MV-4-11 (cell line): ENCODE results near the gene BMPR1B.

ENCODE experiments used
- DNase-seq: peaks from one replicate; lab custom pipeline; 2025; lab: John Stamatoyannopoulos, UW

Gene BMPR1B

DNA sequence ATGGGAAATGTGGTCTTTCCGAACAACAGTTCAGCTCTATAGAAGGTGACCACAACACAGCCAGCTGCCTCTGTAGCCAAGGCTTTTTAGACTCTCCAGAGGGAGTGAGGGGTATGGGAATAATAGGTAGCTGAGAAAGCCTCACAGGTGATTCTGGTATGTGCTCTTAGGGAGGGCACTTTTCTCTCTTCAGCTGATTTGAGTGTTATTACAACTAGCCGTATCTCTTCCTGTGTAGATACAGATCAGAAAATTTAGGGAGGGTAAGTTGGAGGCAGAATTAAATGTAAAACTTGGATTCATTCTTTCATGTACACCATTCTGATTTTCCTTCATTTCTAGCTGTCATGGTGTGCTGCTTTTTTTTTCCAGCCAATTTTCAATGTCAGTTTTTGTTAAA is 154.9 kb downstream of the BMPR1B start:
- no peak for DNase-seq

DNA sequence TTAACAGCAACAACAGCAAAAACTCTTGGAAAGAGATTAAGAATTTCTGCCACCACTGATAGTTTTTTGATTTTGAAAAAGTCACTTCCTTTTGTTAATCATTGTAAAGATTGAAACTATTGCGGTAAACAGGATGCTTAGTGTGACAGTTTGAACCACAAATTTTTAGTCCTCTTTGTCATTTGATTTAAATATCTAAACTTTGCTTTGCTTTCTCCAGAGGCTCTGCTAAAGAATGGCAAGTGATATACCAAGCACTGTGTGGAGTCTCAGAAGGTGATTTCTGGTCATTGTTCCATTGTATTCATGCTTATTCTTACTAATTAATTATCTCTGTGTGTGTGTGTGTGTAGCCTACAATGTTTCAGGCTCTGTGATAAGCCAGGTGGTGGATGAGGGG is 155.6 kb downstream of the BMPR1B start:
- DNase-seq, result no peak

DNA sequence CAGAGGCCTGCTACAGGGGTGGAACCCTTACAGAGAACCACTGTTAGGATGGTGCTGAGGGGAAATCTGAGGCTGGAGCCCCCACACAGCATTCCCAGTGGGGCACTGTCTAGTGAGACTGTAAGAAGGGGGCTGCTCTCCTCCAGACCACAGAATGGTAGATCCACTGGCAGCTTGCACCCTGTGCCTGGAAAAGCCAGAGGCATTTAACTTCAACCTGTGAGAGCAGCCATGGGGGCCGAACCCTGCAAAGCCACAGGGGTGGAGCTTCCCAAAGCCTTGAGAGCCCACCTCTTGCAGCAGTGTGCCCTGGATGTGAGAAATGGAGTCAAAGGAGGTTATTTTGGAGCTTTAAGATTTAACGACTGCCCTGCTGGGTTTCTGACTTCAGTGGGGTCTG is 159.4 kb downstream of the BMPR1B start:
- DNase-seq, result no peak

DNA sequence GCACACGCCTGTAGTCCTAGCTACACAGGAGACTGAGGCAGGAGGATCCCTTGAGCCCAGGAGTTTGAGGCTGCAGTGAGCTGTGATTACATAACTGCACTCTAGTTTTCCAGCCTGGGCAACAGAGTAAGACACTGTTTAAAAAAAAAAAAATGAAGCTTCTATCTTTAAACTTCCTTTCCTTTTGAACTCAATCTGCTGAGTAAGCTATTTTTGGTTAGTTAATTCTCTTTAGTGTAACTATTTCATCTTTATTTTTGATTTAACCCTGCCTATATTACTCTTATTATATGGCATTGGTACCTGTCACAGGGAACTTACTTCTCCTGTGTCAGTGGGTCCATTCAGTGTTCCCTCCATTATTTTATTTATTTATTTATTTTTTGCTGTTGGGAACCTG is 160.8 kb downstream of the BMPR1B start:
- no peak for DNase-seq

DNA sequence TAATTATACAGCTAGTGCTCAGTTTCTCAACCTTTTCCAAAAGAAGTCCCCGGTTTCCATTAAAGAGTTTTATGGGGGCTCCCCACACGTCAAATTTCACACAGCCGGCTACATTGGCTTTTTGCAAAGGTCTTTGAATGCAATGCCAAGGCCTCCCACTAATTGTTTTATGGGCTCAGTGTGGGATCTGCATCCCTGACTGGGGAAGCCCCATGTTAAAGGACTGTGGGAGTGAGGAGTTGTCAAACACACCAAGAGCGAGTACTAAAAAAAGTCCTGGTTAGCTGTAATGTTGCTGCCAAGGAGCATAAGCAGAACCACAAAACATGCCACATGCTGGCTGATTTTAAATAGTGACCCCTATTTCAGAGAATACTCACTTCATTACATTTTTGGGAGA is 162.6 kb downstream of the BMPR1B start:
- no peak for DNase-seq

DNA sequence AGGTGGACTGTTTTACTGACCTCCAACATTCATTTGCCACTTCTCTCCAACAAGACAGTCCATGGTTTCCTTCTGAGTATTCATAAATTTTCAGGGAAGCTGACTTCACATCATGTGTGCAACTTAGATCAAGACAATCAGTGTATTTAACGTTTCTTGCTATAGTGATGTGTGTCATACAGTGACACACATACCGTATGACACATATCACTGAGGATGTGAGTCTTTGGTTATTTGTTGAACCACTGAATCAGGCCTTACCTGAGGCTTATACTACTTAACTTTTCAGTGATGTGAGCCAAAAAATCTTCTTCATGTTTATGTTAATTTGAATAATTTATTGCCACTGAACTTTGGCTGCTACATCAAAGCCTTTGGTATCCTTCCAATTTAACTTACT is 166.8 kb downstream of the BMPR1B start:
- DNase-seq, result no peak

DNA sequence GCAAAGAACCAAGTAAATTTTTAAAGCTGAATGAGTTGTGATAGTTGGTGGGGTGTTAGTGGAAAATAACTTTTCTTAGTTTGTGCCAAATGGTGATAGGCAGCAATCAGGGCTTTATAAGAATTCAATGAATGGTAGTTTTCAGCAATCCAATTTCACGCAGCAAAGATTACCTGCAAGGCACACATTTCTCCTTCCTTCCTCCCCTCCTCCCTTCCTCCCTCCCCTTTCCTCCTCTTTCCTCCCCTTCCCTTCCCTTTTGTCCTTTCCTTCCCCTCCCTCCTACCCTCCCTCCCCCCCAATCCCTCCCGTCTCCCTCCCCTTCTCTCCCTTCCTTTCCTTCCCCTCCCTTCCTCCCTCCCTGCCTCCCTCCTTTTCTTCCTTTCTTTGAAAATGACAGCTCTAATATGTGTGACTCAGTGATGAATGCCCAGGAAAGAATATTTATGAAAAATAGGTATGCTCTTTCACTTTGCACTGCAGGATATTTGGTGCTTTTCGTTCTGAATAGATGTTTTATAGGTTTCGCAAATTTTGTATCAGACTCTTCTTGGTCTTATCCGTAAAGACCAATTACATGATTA is 168.1 kb downstream of the BMPR1B start:
- DNase-seq, result no peak

DNA sequence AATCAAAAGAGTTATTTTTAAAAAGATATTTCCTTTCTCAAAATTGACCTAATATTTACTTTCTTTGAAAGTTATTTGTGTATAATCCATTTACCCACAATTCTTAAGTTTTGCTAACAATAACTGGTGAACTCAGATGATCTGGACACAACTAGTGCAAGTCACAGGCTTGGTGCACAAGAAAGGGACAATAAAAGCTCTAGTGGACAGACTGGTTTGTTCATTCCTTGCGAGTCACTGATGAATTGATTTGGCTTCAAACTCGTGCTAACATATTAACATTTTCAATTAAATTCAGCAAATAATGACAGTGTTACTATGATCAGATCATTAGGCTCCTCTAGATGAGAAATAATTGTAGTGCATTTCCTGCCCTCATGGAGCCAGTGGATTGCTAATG is 169.2 kb downstream of the BMPR1B start:
- DNase-seq, result no peak

DNA sequence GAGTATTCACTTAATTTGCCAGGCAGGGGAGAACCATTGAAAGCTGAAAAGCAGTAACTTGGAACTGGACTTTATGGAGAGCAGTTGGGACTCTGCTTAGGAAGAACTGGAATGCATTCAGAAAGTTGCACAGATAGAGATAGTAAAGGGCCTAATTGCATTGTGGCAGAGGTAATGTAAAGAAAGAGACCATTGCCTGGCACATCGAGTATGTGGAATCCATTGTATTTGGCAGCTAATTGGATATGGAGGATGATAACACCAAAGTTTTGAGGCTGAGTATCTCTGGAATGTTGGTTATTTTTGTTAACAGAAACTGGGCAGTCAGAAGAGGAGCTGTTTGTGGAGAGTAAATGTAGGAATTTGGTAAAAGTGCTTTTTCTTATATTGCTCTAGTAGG is 169.9 kb downstream of the BMPR1B start:
- no peak for DNase-seq

DNA sequence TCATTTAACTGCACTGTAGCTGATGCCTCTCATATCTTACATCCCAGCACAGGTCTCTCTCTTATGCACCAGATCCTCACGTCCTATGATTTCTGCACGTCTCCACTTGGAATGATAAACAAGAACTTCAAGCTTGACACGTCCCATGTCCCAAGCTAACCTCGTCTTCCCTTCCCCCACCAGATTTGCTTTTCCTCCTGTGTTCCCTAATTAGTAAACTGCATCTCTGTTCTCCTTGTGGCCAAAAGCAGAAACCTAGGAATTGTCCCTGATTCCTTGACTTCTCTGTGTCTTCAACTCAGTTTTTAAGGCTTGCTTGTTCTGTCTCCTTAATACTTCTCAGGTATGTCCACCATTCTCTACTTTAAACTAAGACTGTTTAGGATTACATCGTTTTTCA is 171.9 kb downstream of the BMPR1B start:
- DNase-seq, result no peak

DNA sequence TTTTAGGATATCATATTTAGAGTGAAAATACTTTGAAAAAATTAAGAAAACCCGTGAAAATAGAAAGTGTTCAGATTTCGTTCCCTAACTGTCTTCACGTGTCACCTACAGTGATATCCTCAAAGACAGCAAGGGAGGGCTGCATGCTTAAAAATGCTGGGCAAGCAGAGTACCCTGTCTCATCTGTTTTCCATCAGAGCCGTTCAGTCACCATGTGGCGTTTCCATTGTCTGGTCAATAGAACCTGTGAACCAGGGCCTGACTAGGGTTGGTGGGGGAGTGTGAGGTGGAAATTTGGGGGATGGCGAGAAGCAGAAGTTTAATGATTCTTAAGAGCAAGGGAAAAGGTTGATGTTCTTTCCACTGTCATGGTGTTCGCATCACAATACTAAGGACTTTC is 173.9 kb downstream of the BMPR1B start:
- no peak for DNase-seq

DNA sequence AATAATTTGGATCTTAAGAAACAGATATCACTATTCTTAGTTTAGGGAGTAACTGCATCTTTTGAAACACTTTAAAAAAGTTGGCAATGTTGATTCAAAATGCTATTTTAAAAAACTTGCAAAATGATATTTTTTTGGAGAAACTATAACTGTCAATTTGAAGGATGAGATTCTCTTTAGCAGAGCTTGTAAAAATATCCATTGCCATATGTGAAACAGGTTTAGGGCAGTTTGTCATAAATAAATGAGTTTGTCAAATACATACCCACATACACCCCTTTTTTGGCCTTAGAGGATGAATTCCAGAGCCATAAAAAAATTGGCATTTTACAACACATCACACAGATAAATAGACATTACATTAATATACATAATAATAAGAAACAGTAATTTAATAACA is 174.6 kb downstream of the BMPR1B start:
- DNase-seq, result no peak

DNA sequence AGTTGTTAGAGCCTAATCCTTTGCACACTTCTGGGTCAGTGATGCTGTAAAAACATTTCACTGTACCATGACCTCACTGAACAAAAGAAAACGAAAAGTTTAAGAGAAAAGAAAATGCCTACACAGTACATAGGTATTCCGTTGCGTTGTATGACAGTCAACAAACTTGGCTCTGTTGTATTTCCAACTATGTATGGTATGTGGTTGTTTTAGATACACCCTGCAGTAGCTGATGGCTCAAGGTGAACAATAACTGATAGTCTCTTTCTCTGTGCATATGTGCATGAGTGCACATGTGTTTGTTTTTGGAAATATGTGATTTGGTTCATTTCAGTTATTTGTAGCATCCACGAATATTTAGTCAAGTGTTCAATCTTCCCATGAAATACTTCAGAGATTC is 176.0 kb downstream of the BMPR1B start:
- DNase-seq, result no peak

DNA sequence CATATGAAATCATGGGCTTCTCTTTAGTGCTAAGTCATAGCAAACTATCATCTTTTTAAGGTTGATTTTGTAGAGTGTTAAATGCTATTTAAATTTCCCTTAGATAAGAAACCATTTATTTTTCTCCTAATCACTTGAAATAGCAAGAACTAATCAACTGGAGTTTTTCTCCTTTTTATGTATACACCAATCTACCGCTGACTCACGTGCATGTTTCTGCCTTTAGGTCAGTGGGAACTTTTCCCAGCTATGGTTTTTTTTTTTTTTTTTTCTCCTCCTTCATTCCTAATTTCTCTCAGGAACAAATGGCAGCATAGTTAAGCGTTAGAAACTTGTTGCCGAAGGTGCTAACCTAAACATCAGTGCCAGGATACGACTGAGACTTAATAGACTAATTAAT is 176.4 kb downstream of the BMPR1B start:
- DNase-seq, result no peak

DNA sequence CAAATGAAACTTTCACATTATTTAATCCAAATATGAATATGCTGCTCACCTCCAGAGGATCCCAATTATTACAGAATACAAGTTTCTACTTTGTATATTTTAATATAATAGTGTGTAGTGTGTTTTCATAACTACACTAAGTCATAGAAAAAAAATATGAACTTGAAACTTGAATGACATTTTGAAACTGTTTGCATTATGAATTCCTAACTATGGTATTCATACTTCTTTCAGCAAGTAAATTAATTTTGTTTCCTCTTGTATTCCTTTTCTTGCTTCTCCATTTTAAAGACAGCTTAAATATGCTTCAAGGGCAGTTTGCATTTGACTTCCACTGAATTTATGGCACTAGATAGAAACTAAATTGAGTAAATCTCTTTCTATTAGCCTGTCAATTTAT is 177.1 kb downstream of the BMPR1B start:
- DNase-seq, result no peak

DNA sequence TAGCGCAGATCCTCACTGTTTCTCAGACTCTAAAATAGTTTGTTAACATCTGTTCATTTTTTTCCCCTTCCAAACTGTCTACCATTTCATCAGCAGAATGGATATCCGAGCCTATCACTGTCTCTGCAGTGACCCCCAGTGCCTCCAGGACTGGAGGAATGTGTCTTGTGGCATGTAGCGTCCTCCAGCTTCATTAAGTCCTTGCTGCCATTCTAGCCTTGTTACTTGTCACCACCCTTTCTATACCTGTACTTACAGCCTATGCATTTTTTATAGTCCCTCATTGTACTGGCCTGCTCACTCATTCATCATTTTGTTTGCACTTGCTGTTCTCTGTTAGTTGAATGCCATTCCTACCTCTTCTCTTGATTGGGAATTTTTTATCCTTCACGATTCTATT is 179.1 kb downstream of the BMPR1B start:
- DNase-seq, result no peak

DNA sequence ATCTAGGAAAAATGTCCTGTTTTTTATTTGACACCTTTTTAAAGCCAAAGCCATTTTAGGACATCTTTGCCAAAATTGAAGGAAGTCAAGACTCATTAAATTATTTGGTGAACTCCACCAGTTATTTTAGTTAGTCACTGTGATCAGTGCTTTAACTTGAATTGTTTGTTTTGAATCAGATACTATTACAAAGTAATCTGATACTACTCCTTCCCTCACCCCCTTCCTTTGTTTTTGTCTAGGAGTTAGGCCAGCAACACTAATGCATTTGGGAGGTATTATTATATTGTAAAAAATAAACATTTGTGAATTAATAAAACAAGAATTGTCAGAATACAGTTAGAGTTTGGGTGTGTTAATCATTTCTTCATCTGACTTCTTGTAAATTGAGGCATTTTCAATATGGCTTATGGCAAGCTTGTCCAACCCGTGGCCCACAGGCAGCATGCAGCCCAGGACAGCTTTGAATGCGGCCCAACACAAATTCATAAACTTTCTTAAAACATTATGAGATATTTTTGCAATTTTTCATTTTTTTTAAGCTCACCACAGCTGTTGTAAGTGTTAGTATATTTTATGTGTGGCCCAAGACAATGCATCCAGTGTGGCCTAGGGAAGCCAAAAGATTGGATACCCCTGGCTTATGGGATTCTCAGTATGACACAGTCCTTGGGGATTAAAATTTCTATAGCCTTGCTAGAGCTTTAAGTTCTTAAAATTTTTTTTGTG is 182.2 kb downstream of the BMPR1B start:
- no peak for DNase-seq

DNA sequence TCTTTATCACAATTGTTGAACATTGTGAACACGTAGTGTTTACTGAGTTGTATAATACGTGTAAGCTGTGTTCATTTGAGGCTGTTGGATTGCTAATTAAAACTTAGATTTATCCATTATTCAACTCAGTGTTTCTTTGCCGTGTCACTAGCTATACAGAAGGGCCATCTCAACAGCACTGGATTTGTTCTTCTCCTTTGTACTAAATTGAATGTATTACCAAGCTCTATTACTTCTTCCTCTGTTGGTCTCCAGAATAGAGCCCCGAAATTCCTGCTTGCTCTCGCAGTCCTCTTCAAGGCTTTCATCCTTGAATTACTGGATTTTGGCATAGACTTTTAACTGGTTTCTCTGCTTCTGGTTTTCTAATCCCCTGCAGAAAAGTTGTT is 182.8 kb downstream of the BMPR1B start:
- no peak for DNase-seq

DNA sequence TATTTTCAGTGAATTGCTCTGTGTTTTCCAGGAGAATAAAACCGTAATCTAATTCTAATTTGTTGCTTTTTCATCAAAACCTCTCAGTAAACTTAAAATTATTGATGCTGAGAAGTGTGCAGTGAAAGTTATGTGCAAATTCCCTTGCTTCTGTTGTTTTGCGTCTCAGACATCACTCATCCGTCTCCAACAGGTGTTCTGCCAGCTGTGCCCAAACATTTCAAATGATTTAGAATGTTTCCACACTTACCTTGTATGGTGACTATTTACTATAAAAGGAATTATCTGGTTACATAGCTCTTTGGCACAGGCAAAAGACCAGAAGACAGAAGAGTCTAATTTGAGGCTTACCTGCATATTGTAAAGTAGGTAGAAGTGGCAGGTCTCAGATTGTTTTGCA is 184.0 kb downstream of the BMPR1B start:
- DNase-seq, result no peak

DNA sequence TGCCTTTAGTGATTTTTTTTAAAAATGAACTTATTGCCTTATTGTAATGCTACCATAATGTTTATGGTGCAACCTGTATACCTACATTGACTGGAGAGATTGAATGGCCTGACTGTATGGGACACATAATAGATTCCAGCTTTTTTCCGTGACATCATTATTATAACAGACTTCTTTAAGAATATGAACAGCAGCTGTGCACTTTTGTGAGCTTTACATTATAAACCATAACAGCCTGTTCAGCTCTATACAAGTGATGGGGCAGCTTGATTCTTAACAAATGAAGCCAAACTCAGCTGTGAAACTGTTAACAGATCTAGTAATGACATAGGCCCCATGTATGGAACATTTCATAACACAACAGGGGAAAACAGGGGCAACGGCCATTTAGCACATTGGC is 187.0 kb downstream of the BMPR1B start:
- no peak for DNase-seq

DNA sequence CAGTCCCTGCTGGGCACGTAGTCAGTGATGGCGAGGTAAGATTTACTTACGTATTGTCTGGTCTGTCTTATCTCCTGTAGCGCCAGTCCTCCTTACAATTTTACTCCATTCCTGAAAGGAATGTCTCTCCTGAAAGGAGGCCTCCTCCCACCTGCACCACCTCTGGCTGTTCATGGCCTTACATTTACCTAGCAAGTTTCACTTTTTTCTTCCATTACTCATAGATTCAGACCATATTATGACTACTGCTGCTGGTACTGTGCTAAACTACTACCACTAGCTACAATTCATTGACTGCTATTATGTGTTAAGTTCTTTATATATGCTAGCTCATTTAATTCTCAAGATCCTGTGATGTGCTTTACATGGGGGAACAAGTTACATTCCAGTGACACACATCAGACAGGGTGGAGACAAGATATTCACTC is 189.9 kb downstream of the BMPR1B start:
- DNase-seq, result no peak

DNA sequence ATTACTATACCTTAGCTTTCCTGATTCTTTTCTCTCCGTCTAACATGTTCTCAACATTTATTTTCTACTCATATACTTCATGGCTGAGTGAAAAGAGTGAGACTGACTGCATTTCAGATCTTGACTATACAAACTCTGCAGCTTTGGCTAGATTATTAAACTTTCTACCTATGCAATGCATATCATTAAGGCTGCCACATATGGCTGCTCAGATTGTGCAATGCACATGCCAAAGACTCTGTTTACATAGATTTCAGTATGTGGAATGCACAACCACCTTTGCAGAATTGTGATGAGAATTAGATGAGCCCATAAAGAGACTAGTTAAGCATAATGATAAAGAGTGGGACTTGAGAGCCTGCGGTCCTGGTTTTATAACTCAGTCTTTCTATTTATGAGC is 196.5 kb downstream of the BMPR1B start:
- DNase-seq, result no peak

DNA sequence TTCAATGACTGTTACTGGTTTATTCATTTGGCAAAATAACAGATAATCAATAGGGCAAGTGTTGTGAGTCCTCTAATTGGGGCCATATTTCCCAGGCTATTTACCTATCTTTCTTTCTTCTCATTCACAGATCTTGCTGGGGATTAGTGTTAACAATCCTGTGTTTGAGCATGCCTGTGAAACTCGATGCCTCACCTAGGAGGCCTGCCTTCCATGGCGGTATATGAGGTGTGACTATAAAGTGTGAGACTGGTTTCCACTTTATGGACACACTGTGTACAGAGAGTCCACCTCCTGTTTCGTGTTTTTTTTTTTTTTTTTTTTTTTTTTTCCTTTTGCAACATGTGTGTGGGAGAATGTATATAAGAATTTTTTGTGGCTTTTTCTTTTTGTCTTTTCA is 199.3 kb downstream of the BMPR1B start:
- no peak for DNase-seq

DNA sequence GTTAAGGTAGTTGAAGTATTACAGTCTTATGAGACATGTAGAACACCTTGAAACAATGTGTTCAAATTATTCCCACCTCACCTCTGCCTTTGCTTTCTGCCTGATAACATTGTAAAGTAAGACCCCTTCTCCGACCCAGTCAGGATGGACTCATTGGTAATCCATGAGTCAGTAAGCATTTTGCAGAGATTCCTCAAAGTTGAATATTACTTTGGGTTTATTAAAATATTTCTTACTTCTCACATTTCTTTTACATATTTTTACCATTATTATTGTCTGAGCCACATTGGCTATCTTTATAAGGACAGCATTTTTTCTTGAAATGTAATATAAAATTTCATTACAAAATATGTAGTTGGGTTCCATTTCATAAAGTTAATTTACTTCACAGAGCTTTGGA is 201.6 kb downstream of the BMPR1B start:
- no peak for DNase-seq
